Activated CD8-positive, alpha-beta memory T cell treated with anti-CD3 and anti-CD28 coated beads, Interleukin-2, amount 50 U/mL, for 48 hours (primary cell): Measurements from ENCODE around the gene DLG2.
"Not testable (repeated sequence)": the region's sequence is repeated elsewhere in the genome, so short reads cannot be mapped to it uniquely, and the experiment has no call there.

Experiments used
- DNase-seq: peaks from one replicate; pipeline ENCODE4 v3.0.0-alpha.2; 2020

The DLG2 gene

GRCh38 chr11:84412862-84413261 is 1214.3 kb downstream of the DLG2 start:
- DNase-seq: no peak

- no peak for DNase-seq
These were observed 1218.2 kb downstream of the DLG2 start for GRCh38 chr11:84408946-84409411.

- no peak for DNase-seq
These were observed 1220.1 kb downstream of the DLG2 start for GRCh38 chr11:84407091-84407490.

GRCh38 chr11:84398017-84398626 is 1229.0 kb downstream of the DLG2 start:
- no peak for DNase-seq

- DNase-seq: no peak
These were observed 1230.6 kb downstream of the DLG2 start for GRCh38 chr11:84396521-84396920.

GRCh38 chr11:84390441-84391078 is 1236.6 kb downstream of the DLG2 start:
- no peak for DNase-seq

- no peak for DNase-seq
These were observed 1237.4 kb downstream of the DLG2 start for GRCh38 chr11:84389696-84390095.

- DNase-seq: no peak
These were observed 1242.4 kb downstream of the DLG2 start for GRCh38 chr11:84384731-84385130.

GRCh38 chr11:84383576-84383975 is 1243.6 kb downstream of the DLG2 start:
- DNase-seq: no peak

GRCh38 chr11:84381666-84382065 is 1245.5 kb downstream of the DLG2 start:
- no peak for DNase-seq

- DNase-seq: no peak
These were observed 1254.7 kb downstream of the DLG2 start for GRCh38 chr11:84372381-84372950.

GRCh38 chr11:84358034-84358433 is 1269.1 kb downstream of the DLG2 start:
- DNase-seq: no peak

- DNase-seq: no peak
These were observed 1271.2 kb downstream of the DLG2 start for GRCh38 chr11:84355911-84356310.

GRCh38 chr11:84345597-84345996 is 1281.5 kb downstream of the DLG2 start:
- DNase-seq: no peak

GRCh38 chr11:84345027-84345426 is 1282.1 kb downstream of the DLG2 start:
- no peak for DNase-seq

- DNase-seq: no peak
These were observed 1287.3 kb downstream of the DLG2 start for GRCh38 chr11:84339796-84340195.

GRCh38 chr11:84333221-84333620 is 1293.9 kb downstream of the DLG2 start:
- DNase-seq: no peak

GRCh38 chr11:84322211-84322610 is 1304.9 kb downstream of the DLG2 start:
- DNase-seq: no peak

- no peak for DNase-seq
These were observed 1307.3 kb downstream of the DLG2 start for GRCh38 chr11:84319863-84320262.

GRCh38 chr11:84316866-84317555 is 1310.1 kb downstream of the DLG2 start:
- no peak for DNase-seq

GRCh38 chr11:84313830-84314359 is 1313.2 kb downstream of the DLG2 start:
- no peak for DNase-seq

- DNase-seq: no peak
These were observed 1316.9 kb downstream of the DLG2 start for GRCh38 chr11:84310268-84310667.

GRCh38 chr11:84308491-84308890 is 1318.7 kb downstream of the DLG2 start:
- not testable (repeated sequence) for DNase-seq

- no peak for DNase-seq
These were observed 1327.1 kb downstream of the DLG2 start for GRCh38 chr11:84300092-84300491.
